ENCODE measurements around the gene MRPS2. TPM values are rescaled to one million over a fixed set of nuclear protein-coding genes. Genes with fewer than 3 reads are reported as not detected.
"Not testable (repeated sequence)": the region's sequence is repeated elsewhere in the genome, so short reads cannot be mapped to it uniquely, and the experiment has no call there.

MRPS2 gene
- 22.4 and 28.0 TPM in 2 replicates for total RNA-seq
- 57.0 and 59.1 TPM in 2 replicates for polyA plus RNA-seq

GRCh38 chr9:135500525-135501260 is at the start of gene MRPS2:
MRPS2 (plus strand) TSS chr9:135500682; CDS start chr9:135500711, 29 bp downstream.
- Histone ChIP-seq H3K4me2 (peak within 1 kb of the TSS; percentile 99), H4K20me1 (ENCODE audit: insufficient read depth, poor library complexity, severe bottlenecking) (peaks cover 5% of the 10 kb centered on the region), H3K79me2 (peaks cover 17% of the 10 kb centered on the region), H3K4me1 (ENCODE audit: insufficient read depth) (peaks cover 7% of the 10 kb centered on the region), H2AFZ (peak within 1 kb of the TSS; percentile 95), H3K9me3 (ENCODE audit: low read depth) (no peaks in the 10 kb centered on the region), H3K27me3 (no peaks in the 10 kb centered on the region), H3K4me3 (peak within 1 kb of the TSS; percentile 92), H3K36me3 (replicated peaks; ENCODE audit: insufficient read depth, low read depth) (no peaks in the 10 kb centered on the region), H3K9me2 (replicated peaks; ENCODE audit: insufficient read depth) (no peaks in the 10 kb centered on the region), H3K27ac (peak within 1 kb of the TSS; percentile 86)
- WGBS (ENCODE audit: low lambda C conversion rate, missing lambda C conversion rate) = 2% methylated on average over 41 of the region's 92 CpGs
- TF ChIP-seq EZH2phosphoT487 (IDR thresholded peaks at IDR 0.05; ENCODE audit: low read depth, severe bottlenecking, unreplicated experiment) = no peak
- peak; percentile 90 for TF ChIP-seq CTCF (IDR thresholded peaks at IDR 0.05; ENCODE audit: poor library complexity)
- TF ChIP-seq EZH2 (IDR thresholded peaks at IDR 0.05; ENCODE audit: borderline replicate concordance) = no peak
- peak; percentile 95 for DNase-seq (ENCODE audit: low spot score)

- 95% methylated on average over 10 of the region's 10 CpGs for WGBS (ENCODE audit: low lambda C conversion rate, missing lambda C conversion rate)
- TF ChIP-seq EZH2 (IDR thresholded peaks at IDR 0.05; ENCODE audit: borderline replicate concordance) (no peak), EZH2phosphoT487 (IDR thresholded peaks at IDR 0.05; ENCODE audit: low read depth, severe bottlenecking, unreplicated experiment) (no peak), CTCF (IDR thresholded peaks at IDR 0.05; ENCODE audit: poor library complexity) (no peak)
- H3K4me2 ChIP-seq = no peak overlapping the region
- no peak overlapping the region for H3K27ac ChIP-seq
- no peaks in the 10 kb centered on the region for H3K4me1 ChIP-seq (ENCODE audit: insufficient read depth)
- no peaks in the 10 kb centered on the region for H3K9me2 ChIP-seq (replicated peaks; ENCODE audit: insufficient read depth)
- no peaks in the 10 kb centered on the region for H4K20me1 ChIP-seq (ENCODE audit: insufficient read depth, poor library complexity, severe bottlenecking)
- H2AFZ ChIP-seq = no peak overlapping the region
- H3K36me3 ChIP-seq (replicated peaks; ENCODE audit: insufficient read depth, low read depth) = no peaks in the 10 kb centered on the region
- H3K79me2 ChIP-seq = no peaks in the 10 kb centered on the region
- DNase-seq (ENCODE audit: low spot score) = no peak
- H3K4me3 ChIP-seq = no peak overlapping the region
- H3K27me3 ChIP-seq = no peaks in the 10 kb centered on the region
- no peaks in the 10 kb centered on the region for H3K9me3 ChIP-seq (ENCODE audit: low read depth)
Observed at GRCh38 chr9:135450956-135451355, 49.5 kb upstream of the MRPS2 start.

- H3K4me2 ChIP-seq; H3K36me3 ChIP-seq (replicated peaks; ENCODE audit: insufficient read depth, low read depth); H3K9me2 ChIP-seq (replicated peaks; ENCODE audit: insufficient read depth); H4K20me1 ChIP-seq (ENCODE audit: insufficient read depth, poor library complexity, severe bottlenecking); H3K27ac ChIP-seq; H3K4me1 ChIP-seq (ENCODE audit: insufficient read depth); DNase-seq (ENCODE audit: low spot score); H3K27me3 ChIP-seq; H3K79me2 ChIP-seq; H3K4me3 ChIP-seq; H3K9me3 ChIP-seq (ENCODE audit: low read depth); H2AFZ ChIP-seq: not testable (repeated sequence)
- WGBS (ENCODE audit: low lambda C conversion rate, missing lambda C conversion rate) = 64% methylated on average over 7 of the region's 7 CpGs
Observed at GRCh38 chr9:135451909-135452308, 48.6 kb upstream of the MRPS2 start.

GRCh38 chr9:135454737-135455136 is 45.7 kb upstream of the MRPS2 start:
- WGBS (ENCODE audit: low lambda C conversion rate, missing lambda C conversion rate) = 94% methylated on average over 5 of the region's 5 CpGs
- Histone ChIP-seq H3K27ac (no peak overlapping the region), H4K20me1 (ENCODE audit: insufficient read depth, poor library complexity, severe bottlenecking) (no peaks in the 10 kb centered on the region), H3K4me1 (ENCODE audit: insufficient read depth) (no peaks in the 10 kb centered on the region), H3K9me2 (replicated peaks; ENCODE audit: insufficient read depth) (no peaks in the 10 kb centered on the region), H3K4me3 (no peak overlapping the region), H3K4me2 (no peak overlapping the region), H3K36me3 (replicated peaks; ENCODE audit: insufficient read depth, low read depth) (no peaks in the 10 kb centered on the region), H3K79me2 (no peaks in the 10 kb centered on the region), H2AFZ (no peak overlapping the region), H3K27me3 (no peaks in the 10 kb centered on the region), H3K9me3 (ENCODE audit: low read depth) (no peaks in the 10 kb centered on the region)
- no peak for TF ChIP-seq EZH2 (IDR thresholded peaks at IDR 0.05; ENCODE audit: borderline replicate concordance)
- TF ChIP-seq EZH2phosphoT487 (IDR thresholded peaks at IDR 0.05; ENCODE audit: low read depth, severe bottlenecking, unreplicated experiment) = no peak
- no peak for TF ChIP-seq CTCF (IDR thresholded peaks at IDR 0.05; ENCODE audit: poor library complexity)
- DNase-seq (ENCODE audit: low spot score) = no peak
